ENCODE results near the gene KLHDC7B.

DNA sequence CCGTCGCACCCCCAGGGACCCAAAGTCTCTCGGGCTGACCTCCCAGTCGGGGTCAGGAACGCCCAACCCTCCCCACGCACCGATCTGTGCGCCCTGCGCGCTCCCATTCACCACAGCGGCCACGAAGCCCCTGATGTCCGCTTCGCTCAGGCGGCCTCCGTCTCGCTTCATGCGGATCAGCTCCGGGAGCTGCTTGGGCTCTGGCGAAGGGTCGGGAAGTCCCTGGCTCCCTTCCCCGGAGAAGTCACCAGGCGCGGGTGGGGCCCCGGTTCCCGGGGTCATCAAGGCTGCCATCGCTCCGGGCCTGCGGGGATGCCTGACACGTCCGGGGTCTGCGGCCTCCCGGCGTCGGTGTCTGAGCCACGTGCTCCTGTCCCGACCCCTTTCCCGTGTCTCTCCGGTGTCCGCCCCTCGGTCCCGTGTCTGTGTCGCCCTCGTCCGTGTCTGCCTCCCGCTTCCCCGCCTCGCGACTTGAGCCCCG is 16.2 kb upstream of the KLHDC7B start:
- TF ChIP-seq, protein P1, sequence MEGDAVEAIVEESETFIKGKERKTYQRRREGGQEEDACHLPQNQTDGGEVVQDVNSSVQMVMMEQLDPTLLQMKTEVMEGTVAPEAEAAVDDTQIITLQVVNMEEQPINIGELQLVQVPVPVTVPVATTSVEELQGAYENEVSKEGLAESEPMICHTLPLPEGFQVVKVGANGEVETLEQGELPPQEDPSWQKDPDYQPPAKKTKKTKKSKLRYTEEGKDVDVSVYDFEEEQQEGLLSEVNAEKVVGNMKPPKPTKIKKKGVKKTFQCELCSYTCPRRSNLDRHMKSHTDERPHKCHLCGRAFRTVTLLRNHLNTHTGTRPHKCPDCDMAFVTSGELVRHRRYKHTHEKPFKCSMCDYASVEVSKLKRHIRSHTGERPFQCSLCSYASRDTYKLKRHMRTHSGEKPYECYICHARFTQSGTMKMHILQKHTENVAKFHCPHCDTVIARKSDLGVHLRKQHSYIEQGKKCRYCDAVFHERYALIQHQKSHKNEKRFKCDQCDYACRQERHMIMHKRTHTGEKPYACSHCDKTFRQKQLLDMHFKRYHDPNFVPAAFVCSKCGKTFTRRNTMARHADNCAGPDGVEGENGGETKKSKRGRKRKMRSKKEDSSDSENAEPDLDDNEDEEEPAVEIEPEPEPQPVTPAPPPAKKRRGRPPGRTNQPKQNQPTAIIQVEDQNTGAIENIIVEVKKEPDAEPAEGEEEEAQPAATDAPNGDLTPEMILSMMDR (IDR thresholded peaks at IDR 0.05): no peak
- TF ChIP-seq ZFX (IDR thresholded peaks at IDR 0.05; ENCODE audit: borderline replicate concordance): no peak
